Adrenal gland (tissue), 12 donors: Measurements from ENCODE around the gene TBX1. TPM values are rescaled to one million over a fixed set of nuclear protein-coding genes. Genes with fewer than 3 reads are reported as not detected.

Experiments used
- DNase-seq, 7 donors: peaks; one replicate each; pipeline ENCODE4 v3.0.0-alpha.2; 2019 to 2020
- H3K27ac ChIP-seq, 5 donors: fragments of 200-600 bp; sonication (generic) in 4 of 5; 1 replicate in 3 of 5; 2 replicates in 2 of 5; pipeline versions ENCODE4 v1.5.1 to v1.8.0; 2016 to 2020; ENCODE audit warnings: mild to moderate bottlenecking in 1 of 5
- H3K27me3 ChIP-seq: fragments of 200-600 bp; 2 replicates; pipeline ENCODE4 v1.8.0; 2021
- H3K36me3 ChIP-seq, 2 donors: fragments of 200-600 bp; replicated peaks in 1 of 2; 1 replicate in 1 of 2; 2 replicates in 1 of 2; pipeline versions ENCODE4 v1.5.1 to v1.8.0; 2018 to 2022
- H3K4me1 ChIP-seq, 2 donors: fragments of 200-600 bp; replicated peaks in 1 of 2; 1 replicate in 1 of 2; 2 replicates in 1 of 2; pipeline versions ENCODE4 v1.5.1 to v1.8.0; 2018 to 2021
- H3K4me3 ChIP-seq, 4 donors: fragments of 200-600 bp; sonication (generic) in 3 of 4; one replicate each; pipeline ENCODE4 v1.5.1; 2016 to 2018
- H3K9me3 ChIP-seq, 3 donors: fragments of 200-600 bp; sonication (generic) in 1 of 3; replicated peaks in 1 of 3; 1 replicate in 2 of 3; 2 replicates in 1 of 3; pipeline versions ENCODE4 v1.5.1 to v1.8.0; 2016 to 2021
- POLR2A ChIP-seq, 2 donors: fragments of 450-650 bp; IDR thresholded peaks; one replicate each; pipeline ENCODE4 v1.6.1; 2017; ENCODE audit warnings: antibody characterized with exemption in 2 of 2, mild to moderate bottlenecking in 2 of 2, moderate library complexity in 1 of 2
- WGBS, 4 donors: extraction: QIAGEN DNeasy Blood & Tissue Kit in 2 of 4; methylation state at CpG; one replicate each; pipeline versions ENCODE4 v1.1.5 to v1.1.7; 2013 to 2017; 5-methylcytosine and 5-hydroxymethylcytosine counted together
- intact Hi-C, 2 donors: fragments of 100-400 bp; cut with DNase I; formaldehyde crosslinking; loops; one replicate each; pipeline versions ENCODE4 v1.14.1 to v1.15.0; 2022 to 2023
- polyA plus RNA-seq, 3 donors: library from polyadenylated mRNA; stranded (reverse); fragments of 200-250 nt in 2 of 3; fragments of 350-450 nt in 1 of 3; fragmentation: Illumina TruSeq in 1 of 3; extraction: RNeasy Lipid Tissue Mini Kit (QIAGEN cat#74804) in 1 of 3; gene quantifications; one replicate each; pipeline ENCODE4 v1.2.3, GENCODE V29; 2013 to 2014
- total RNA-seq, 9 donors: library from RNA; depleted of rRNA in 4 of 9; stranded (reverse); fragments of >200 nt in 4 of 9; fragments of 120-200 nt in 1 of 9; fragmentation: NEBNext Ultra II Directional in 1 of 9; extraction: Animal tissue kit (Norgen Biotek cat#: 25700) in 1 of 9; gene quantifications; one replicate each; pipeline versions ENCODE4 v1.1.0 to v1.2.4, GENCODE V29; 2013 to 2023
- TF ChIP-seq, protein P1 (sequence below), 6 experiments: fragments of 450-650 bp in 4 of 6; fragments of 200-600 bp in 2 of 6; sonication (generic) in 1 of 6; IDR thresholded peaks; 1 replicate in 5 of 6; 2 replicates in 1 of 6; pipeline versions ENCODE4 v1.5.1 to v1.8.0; 2016 to 2021; ENCODE audit warnings: antibody characterized with exemption in 6 of 6, mild to moderate bottlenecking in 2 of 6, moderate library complexity in 1 of 6
- donor health status: healthy with polysubstance abuse.
- donor health status: Bipolar disorder and iron deficiency.
- donor health status: DM: yes; HTN: yes; CAD: no.
- donor health status: DM: no; HTN: no; CAD: no.
- donor health status: DM: no; HTN: no; CAD: no.
- donor health status: DM: yes; HTN: yes; CAD: no.

Gene TBX1
- total and polyA plus RNA-seq, 12 donors = 0.11 to 10.1 (median 1.1) TPM; not detected in 3

DNA sequence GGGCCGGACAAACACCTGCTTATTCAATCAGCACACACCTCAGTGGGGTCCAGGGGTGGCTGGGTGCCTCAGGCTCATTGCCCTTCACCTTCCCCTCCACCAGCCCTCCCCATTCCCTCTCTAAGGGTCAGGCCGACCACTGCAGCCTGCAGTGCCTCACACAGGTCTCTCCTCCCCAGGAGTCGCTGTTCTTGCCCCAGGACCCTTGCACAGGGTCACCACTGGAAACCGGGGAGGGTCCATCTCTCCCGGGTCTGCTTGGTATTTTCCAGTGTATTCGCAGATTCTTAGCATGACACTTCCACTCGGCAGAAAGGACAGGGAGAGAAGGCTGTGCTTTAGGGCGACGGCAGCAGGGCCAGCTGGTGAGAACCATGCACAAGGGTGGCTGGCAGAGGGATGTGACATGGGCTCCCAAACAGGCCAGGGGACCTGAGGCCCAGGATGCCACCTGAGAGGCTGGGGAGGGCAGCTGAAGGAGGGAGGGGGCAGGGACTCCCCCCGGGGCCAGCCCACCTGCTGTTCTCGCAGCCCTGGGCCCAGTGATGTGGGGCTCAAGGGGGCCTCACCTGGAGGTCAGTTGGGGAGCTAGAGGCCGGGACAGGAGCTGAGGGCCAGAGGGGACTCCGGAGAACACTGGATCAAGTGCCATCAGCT, 16.1 kb upstream of the TBX1 start:
- Histone ChIP-seq H3K36me3 (no peaks in the 10 kb centered on the region), H3K4me3 (no peak overlapping the region), H3K9me3 (no peaks in the 10 kb centered on the region), H3K4me1 (no peaks in the 10 kb centered on the region), H3K27me3 (no peaks in the 10 kb centered on the region), H3K27ac (no peak overlapping the region)
- intact Hi-C loops = no loop called here
- 83 to 87% (median 84%) methylated on average over 10 to 13 of the region's 13 CpGs for WGBS, 4 donors
- no peak for DNase-seq
- TF ChIP-seq, protein P1, sequence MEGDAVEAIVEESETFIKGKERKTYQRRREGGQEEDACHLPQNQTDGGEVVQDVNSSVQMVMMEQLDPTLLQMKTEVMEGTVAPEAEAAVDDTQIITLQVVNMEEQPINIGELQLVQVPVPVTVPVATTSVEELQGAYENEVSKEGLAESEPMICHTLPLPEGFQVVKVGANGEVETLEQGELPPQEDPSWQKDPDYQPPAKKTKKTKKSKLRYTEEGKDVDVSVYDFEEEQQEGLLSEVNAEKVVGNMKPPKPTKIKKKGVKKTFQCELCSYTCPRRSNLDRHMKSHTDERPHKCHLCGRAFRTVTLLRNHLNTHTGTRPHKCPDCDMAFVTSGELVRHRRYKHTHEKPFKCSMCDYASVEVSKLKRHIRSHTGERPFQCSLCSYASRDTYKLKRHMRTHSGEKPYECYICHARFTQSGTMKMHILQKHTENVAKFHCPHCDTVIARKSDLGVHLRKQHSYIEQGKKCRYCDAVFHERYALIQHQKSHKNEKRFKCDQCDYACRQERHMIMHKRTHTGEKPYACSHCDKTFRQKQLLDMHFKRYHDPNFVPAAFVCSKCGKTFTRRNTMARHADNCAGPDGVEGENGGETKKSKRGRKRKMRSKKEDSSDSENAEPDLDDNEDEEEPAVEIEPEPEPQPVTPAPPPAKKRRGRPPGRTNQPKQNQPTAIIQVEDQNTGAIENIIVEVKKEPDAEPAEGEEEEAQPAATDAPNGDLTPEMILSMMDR (IDR thresholded peaks at IDR 0.05) = no peak
- TF ChIP-seq POLR2A (IDR thresholded peaks at IDR 0.05) = no peak

DNA sequence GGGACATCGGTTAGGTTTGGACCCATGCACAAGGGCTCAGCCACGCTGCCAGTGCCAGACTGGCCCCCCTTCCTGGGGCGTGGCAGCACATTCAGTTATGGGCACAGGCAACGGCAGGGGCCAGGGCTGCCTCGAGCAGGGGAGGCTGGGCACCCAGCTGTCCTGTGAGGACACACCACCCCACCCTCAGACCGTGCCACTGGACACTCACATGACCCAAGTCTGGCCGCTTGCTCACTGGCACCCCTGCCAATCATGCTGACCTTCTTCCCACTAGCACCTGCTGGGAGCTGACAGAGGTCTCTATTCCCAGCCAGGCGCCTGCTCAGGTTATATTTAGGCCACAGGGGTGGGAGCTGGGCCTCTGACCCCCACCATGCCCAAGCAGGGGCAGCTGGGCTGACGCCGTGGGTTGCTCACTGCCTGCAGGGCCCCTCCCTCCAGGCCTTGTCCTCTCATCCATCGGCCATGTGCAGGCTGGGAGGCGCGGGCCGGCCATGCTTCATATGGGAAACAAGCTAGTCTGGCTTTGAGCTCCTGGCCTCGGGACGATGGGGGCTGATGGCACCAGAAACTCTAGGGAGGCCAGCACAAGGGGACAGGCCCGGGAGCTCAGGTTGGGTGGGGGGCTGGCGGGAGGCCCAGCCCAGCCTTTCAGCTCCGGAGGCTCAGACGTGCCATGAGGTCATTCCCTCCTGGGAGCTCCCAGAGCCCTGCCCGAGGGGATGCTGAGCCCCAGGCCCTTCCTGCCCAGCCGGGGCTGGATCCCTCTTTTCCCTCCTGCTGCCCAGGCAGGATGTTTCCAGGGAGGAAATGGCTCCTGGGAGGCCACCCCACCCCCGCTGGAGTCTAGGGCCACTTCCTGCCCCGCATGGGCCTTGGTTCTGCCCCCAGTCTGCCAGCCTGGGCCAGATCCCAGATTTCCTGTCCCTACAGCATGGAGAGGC, 15.2 kb upstream of the TBX1 start:
- H3K27ac ChIP-seq = no peak overlapping the region
- H3K9me3 ChIP-seq = no peaks in the 10 kb centered on the region
- intact Hi-C loops = no loop called here
- H3K4me1 ChIP-seq = no peaks in the 10 kb centered on the region
- no peaks in the 10 kb centered on the region for H3K36me3 ChIP-seq
- H3K4me3 ChIP-seq = no peak overlapping the region
- WGBS, 4 donors = 59 to 83% (median 79%) methylated on average over 2 to 24 of the region's 24 CpGs
- DNase-seq = no peak
- TF ChIP-seq, protein P1 (IDR thresholded peaks at IDR 0.05) = no peak
- no peak for TF ChIP-seq POLR2A (IDR thresholded peaks at IDR 0.05)
- H3K27me3 ChIP-seq = no peaks in the 10 kb centered on the region

DNA sequence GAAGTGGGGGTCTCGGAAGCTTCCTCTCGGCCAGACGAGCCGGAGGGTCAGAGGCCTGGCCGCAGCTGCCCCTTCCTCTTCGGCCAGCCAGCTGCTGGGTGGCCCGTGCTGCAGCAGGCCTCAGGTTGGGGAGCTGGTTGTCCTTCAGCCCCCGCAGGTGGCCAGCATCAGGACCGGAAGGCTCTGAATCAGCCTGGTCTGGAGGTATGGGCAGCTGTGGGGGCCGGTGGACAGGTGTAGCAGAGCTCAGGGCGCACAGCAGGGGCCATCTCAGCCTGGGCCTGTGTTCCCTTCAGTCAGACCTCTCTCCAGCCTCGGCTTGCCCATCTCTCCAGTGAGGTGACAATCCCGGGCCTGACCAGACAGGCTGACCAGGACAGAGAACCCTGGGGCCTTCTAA, 13.9 kb upstream of the TBX1 start:
- WGBS, 4 donors = 80 to 90% (median 81%) methylated on average over 1 to 13 of the region's 13 CpGs
- no peaks in the 10 kb centered on the region for H3K9me3 ChIP-seq
- intact Hi-C loops = no loop called here

DNA sequence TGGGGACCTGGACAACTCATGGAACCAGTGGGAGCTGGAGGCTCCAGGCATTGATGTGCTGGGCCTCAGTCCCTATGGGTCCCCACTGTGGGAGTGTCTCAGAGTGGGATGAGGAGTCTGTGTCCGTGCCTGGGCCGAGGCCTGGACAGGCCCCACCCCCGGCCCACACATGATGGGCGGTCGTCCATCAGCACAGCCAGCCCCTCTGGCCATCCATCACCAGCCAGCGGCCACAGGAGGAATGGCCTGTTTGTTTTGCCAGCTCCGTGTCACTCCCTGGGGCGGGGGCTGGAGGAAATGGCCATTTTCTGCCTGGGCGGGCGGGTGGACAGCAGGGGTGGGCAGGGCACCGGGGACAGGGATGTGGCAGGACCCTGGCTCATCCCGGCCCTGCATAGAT, 13.0 kb upstream of the TBX1 start:
- Histone ChIP-seq H3K4me1 (no peaks in the 10 kb centered on the region), H3K4me3 (no peak overlapping the region), H3K36me3 (no peaks in the 10 kb centered on the region), H3K27me3 (no peaks in the 10 kb centered on the region), H3K27ac (no peak overlapping the region), H3K9me3 (no peaks in the 10 kb centered on the region)
- 60 to 83% (median 71%) methylated on average over 6 to 12 of the region's 12 CpGs; no CpG with 5 or more reads in 1 of the 4 donors for WGBS, 4 donors
- intact Hi-C loops = no loop called here
- no peak for DNase-seq
- no peak for TF ChIP-seq POLR2A (IDR thresholded peaks at IDR 0.05)
- TF ChIP-seq, protein P1 (IDR thresholded peaks at IDR 0.05) = no peak

More for the DNA sequence above, 13.9 kb upstream of the TBX1 start:
- DNase-seq = no peak
- Histone ChIP-seq H3K27me3 (no peaks in the 10 kb centered on the region), H3K4me1 (no peaks in the 10 kb centered on the region), H3K4me3 (no peak overlapping the region), H3K27ac (no peak overlapping the region), H3K36me3 (no peaks in the 10 kb centered on the region)
- TF ChIP-seq, protein P1 (IDR thresholded peaks at IDR 0.05) = no peak
- TF ChIP-seq POLR2A (IDR thresholded peaks at IDR 0.05) = no peak
